CD4-positive, alpha-beta T cell treated with Interleukin-2 at 100 ng/mL for 4 hours (primary cell): ENCODE results near the gene COL5A1.

Experiments used
- DNase-seq: peaks from one replicate; pipeline ENCODE4 v3.0.0-alpha.2; 2020; ENCODE audit warnings: low spot score

Gene COL5A1

GRCh38 chr9:134880484-134881312 is 239.1 kb downstream of the COL5A1 start, which contains the start of gene FCN2:
Gene FCN2 (plus strand): TSS chr9:134880810. CDS start chr9:134880822, 12 bp downstream.
- no peak for DNase-seq

GRCh38 chr9:134881313-134881670 is 239.7 kb downstream of the COL5A1 start:
- no peak for DNase-seq

- DNase-seq = no peak
Observed at GRCh38 chr9:134882204-134882785, 240.7 kb downstream of the COL5A1 start.

- DNase-seq = no peak
Observed at GRCh38 chr9:134883040-134883782, 241.6 kb downstream of the COL5A1 start.

DNA sequence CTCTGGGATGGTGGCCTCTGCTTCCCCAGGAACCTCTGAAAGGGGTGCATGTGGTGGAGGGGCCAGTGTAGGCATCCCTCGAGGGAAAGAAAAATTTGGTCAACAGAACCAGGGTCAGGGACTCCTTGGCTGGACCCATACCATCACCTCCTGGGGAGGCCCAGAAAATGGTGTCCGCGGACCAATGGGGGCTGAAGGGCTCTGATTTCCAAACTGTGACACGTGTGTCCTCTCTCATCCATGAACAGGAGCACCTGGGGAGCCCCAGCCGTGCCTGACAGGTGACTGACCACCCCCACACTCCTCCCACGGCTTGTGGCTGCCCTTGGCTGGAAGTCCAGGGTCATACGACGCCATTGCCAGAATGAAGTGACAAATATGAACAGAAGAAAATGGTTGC is 242.9 kb downstream of the COL5A1 start:
- DNase-seq = no peak

DNA sequence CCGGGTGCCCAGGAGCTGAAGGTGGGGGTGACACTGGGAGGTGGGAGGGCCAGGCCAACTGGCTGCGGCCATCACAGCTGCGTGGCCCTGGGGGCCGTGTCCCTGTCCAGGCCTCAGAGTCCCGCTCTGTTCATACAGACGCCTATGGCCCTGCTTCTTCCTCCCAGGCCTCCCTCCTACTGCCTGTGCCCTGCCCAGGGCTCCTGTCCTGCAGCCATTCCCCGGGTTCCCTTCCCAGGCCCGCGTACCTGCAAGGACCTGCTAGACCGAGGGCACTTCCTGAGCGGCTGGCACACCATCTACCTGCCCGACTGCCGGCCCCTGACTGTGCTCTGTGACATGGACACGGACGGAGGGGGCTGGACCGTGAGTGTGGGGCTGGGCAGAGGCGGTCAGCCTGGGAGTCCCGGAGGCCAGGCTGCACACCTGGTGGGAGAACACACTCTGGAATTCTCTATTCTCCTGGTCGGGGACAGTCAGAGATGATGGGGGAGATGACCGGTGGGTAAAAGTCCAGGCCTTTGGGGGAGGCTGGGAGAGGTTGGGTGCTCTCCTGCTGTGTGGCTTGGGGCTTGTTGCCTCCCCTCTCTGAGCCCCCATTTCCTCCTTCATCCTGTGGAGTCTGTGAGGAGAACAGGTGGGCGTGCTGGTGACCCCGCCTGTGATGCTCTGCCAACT is 243.5 kb downstream of the COL5A1 start:
- DNase-seq = no peak

DNA sequence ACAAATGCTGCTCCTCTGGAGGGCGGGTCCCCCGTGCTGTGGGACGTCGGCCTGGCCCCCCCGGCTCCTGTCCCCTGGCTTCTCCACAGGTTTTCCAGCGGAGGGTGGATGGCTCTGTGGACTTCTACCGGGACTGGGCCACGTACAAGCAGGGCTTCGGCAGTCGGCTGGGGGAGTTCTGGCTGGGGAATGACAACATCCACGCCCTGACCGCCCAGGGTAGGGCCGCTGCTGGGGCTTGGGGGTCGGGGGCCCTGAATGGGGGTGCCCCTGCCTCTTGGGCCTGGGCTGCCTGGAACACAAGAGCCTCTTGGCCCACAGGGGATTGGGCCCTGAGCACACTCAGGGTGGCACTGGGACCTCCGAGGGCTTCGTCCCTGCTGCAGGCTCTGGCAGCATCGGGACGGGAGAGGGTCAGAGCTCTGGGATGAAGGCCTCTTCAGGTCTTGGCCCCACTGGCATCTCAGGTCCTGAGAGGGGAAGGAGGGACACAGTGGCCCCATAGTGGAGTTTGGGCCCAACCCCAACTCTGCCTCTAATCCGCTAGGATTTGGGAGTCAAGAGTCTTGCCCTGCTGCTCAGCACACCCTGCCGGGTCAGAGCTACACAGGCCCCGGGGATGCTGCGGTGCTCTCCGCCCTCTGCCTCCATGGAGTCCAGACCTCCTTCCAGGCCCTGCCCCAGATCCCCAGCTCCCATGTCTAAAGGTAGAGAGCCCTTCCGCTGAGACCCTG is 244.2 kb downstream of the COL5A1 start:
- DNase-seq = no peak

DNA sequence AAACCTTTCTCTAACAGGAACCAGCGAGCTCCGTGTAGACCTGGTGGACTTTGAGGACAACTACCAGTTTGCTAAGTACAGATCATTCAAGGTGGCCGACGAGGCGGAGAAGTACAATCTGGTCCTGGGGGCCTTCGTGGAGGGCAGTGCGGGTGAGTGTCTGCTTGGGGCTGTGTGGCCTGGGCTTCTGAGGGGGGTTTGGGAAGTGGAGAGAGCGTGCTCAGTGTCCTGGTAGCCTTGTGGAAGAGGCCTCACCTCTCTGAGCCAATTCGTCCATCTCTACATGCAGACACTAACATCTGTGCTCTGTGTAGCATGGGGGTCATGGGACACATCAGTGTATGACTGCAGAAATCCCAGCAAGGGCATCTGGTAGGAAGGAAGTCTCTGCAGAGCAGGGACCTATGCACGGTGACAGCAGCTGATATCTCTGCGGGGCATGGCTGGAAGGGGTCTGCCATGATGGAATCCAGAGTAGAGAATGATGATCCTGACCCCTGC is 244.9 kb downstream of the COL5A1 start:
- DNase-seq = no peak

DNA sequence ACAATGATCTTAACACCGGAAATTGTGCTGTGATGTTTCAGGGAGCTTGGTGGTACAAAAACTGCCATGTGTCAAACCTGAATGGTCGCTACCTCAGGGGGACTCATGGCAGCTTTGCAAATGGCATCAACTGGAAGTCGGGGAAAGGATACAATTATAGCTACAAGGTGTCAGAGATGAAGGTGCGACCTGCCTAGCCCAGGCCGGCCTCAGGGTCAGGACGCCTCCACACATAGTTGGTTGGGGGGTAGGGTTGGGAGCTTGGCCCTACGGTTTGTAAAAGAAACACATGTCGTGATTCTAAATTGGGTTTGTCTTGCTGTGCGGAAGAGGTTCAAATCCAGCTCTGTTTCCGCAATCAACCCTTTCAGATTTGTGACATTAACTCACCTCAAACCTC is 245.6 kb downstream of the COL5A1 start:
- DNase-seq = no peak

- no peak for DNase-seq
Observed at GRCh38 chr9:134887686-134888602, 246.3 kb downstream of the COL5A1 start.

DNA sequence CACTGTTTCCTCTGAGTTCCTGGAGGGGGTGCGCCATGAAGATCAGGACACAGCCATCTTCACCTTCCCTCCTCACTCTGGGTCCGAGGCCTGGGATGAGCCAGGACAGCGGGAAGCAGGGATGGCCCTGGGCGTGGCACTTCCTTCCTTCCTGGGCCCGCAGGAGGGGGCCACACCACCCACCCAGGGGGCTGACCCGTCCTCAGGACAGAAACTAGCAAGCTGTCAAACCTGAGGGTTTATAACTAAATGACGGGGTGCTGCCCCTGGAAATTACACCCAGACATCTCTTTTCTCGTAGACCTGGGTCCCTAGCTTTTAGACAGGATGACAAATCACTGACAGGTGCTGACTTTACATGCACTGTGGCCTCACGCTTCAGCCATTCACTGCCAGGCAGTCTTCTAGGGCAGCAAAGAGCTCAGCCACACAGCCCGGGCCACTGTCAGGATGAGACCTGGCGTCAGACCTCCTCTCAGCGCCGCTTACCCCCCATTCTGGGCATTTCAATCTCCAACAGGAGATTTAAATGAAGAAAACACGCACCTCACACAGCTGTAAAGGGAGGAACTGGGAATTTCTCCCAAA is 247.1 kb downstream of the COL5A1 start:
- no peak for DNase-seq

- DNase-seq = no peak
Observed at GRCh38 chr9:134889386-134890154, 248.0 kb downstream of the COL5A1 start.

GRCh38 chr9:134890155-134890495 is 248.5 kb downstream of the COL5A1 start:
- no peak for DNase-seq

- DNase-seq = no peak
Observed at GRCh38 chr9:134891053-134891452, 249.4 kb downstream of the COL5A1 start.

DNA sequence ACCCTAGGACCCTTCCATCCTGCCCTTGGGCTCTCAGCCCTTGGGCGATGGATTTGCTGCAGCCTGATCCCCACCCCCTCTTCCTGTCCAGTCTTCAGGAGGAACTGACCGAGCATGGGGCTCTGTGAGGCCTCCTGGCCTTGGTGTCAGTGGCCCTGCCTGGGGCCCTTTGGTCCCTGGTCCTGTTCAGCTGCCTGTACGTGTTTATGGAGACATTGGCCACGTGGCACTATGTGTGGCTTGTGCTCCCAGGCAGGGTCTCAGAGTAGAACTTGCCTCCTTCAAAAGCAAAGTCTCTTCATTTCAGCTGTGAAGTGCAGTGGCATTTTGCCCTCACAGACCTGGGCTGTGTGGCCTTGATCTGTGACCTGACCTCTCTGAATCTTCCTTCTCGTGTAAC is 250.1 kb downstream of the COL5A1 start:
- DNase-seq = no peak

DNA sequence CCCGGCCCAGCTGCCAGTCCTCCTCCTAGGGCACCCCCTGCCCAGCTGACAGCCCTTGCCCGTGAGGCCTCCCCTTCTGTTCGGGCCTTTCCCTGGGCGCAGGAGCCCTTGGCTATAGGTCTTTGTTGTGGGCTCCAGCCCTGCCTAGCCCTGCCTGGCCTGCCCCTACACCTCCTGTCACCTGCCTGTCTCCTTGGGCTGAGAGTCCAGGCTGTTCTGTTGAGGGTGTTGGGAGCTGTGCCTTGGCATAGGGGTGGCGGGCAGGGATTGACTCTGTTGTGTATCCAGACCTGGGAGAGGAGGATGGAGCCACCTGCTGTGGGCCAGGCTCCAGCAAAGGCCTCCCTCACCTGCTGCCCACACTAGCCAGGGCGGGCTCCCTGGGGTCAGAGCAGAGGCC is 250.6 kb downstream of the COL5A1 start:
- DNase-seq = no peak

GRCh38 chr9:134892820-134893420 is 251.3 kb downstream of the COL5A1 start:
- no peak for DNase-seq
